NCI-H446 treated with DMSO at 0.1 percent for 48 hours (cell line): Measurements from ENCODE around the gene MFAP5.

ENCODE experiments used
- DNase-seq: peaks from one replicate; lab custom pipeline; 2025; lab: John Stamatoyannopoulos, UW

MFAP5 gene, protein sequence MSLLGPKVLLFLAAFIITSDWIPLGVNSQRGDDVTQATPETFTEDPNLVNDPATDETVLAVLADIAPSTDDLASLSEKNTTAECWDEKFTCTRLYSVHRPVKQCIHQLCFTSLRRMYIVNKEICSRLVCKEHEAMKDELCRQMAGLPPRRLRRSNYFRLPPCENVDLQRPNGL

DNA sequence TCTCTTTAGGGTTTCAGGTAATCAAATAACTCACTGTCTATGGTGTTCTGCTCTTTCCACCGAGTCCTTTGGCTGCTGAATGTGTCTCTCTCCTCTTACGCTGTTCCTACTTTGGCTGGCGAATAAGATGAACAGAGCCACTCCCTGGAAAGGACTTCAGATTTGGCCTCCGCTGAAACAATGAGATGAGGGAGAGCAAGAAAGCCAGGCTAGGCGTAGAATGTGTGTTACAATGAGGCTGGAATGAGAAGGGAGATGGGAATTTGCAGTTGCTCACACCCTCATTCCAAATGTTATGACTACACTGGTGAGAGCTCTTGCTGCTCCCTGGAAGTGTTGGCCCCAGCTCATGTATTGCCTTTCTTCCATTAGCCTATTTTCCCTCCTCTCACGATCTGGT lies at the start of gene MFAP5:
MFAP5 (minus strand) TSS at position 234 of the 400 bp plus-strand sequence. CDS start 722 bp downstream, outside the sequence.
- no peak for DNase-seq

DNA sequence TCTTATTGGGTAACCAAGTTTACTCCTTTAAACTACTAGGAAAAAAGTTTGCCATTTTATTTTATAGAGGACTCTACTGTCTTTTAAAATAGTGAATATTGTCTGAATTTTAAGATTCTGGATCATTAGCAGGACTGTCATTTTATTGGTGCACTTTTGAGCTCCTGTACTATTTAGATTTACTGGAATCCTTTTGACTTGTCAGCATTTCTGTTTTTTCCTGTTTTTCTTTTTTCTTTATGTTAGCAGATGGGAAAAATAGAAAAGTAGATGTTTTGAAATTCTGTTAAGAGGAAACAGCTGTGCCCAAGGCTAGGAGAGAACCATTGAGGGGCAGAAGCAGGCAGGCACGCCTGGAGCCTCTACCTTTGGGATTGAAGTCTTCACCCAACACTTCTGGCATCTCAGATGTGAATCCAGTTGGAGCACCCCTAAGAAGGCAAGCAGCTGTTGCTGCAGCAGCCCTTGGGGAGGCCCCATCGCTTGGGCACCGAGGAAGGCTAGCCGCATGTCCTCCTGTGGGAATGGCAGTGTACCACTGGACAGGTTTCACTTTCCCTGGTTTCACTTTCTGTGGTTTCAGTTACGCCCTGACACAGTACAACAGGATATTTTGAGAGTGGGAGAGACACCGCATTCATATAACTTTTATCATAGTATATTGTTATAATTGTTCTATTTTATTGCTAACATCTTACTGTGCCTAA lies 46.7 kb upstream of the MFAP5 start:
- no peak for DNase-seq

DNA sequence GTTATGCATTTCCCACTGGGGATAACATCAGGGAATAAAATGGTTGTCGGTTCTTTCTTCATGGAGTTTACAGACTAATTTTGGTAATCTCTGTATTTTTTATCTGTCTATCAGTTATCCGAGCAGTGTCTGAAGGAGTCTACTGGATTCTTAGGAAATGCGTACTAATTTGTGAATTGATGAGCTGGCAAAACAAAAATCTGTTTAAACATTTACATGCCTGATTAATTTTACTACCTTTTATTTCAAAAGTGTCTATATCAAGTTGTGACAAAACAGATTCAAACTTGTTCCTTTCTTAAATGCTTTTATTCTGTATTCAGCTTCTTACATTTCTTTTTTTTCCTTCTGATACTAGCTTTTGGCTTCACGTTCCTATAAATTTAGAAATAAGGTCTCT lies 39.5 kb upstream of the MFAP5 start:
- no peak for DNase-seq

DNA sequence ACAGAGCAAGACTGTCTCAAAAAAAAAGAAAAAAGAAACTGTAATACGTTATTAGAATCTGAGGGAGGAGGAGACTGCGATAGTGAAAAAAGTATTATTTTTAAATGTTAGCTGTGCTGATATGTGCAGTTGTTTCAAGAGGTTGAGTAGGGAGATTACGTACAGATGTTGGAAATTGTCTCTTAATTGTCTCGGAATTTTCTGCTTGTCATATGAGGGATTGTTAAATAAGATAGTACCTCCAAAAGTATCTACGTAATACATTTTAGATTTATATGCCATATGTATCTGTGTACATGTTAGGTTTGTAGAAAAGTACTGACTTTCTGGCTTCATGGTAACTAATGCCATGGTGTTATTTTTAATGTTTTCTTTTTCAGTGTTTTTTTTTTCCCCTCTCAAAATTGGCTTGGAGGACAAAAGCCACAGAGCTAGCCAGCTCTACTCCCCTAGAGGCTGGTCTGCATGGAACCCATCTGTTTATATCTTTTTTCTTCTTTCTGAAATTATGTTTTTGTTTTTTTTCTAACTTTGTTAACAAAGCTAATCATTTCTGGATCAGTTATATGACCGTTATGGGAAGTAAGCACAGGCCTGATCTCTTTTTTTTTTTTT lies 38.5 kb upstream of the MFAP5 start:
- DNase-seq, result no peak

DNA sequence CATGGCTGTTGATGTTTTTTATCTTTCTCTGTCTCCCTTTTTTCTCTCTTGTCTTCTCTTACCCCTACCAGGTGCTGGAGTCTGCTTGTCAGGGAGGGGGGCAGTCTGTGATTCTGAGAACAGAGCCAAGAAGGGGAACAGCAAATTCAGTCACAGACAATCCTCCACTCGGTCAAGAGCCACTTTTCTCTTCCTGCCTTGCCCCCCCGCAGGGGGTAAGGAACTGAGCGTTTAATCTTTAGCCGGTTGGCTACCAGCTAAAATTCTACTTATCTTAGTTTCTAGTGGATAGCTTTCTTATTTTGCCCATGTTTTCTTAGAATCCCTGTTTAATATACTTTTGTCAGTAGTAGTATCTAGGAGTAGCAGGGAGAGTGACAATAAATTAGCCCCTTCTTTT lies 37.1 kb upstream of the MFAP5 start:
- no peak for DNase-seq

DNA sequence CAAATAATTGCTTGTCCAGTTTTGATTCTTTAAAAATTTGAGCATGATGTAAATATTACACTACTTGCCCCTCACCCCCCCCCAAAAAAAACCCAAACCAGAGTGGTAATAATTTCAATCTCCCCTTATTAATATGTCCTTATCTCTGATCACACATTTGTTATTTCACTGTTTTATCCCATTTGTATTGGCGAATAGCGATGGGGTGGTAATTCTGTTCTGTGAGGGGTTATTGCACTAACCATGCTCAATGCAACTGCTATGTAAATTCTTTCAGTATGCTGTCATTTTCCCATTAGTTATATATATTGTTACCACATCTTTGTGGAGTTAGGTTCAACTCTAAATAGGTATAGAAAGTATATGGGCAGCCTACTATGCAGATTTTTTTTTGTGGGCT lies 36.3 kb upstream of the MFAP5 start:
- DNase-seq, result no peak

DNA sequence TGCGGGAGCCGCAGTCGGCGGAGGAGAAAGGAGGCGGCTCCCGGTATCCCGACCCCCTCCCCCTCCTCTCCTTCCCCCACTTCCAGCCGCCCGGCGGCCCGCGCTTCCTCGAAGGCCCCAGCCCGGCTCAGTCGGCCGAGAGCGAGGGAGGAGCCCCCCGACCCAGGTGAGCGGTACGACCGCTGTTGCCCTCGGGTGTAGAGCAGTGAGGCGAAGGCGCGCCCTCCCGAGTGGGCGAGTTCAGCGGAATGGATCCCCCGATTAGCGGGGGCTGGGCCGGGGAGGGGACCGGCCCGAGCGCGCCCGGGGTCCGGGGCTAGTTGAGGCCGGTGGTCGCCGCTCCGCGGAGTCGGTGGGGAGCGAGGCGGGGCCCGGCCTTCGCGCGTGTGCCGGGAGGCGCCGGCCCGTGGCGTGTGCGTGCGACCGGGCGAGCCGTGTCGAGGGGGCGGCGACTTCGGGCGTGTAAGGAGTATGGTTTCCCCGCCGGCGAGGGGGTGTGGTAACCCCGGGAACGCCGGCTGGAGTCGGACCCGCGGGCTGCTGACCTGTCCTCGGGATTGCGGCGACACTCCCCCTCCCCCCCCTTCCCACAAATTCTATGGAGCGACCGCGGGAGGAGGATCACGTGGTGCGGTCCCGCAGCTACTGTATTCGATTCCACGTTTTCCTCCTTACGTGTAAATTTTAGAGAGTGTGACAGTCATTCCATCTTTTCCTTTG lies 35.7 kb upstream of the MFAP5 start:
- DNase-seq, result no peak

DNA sequence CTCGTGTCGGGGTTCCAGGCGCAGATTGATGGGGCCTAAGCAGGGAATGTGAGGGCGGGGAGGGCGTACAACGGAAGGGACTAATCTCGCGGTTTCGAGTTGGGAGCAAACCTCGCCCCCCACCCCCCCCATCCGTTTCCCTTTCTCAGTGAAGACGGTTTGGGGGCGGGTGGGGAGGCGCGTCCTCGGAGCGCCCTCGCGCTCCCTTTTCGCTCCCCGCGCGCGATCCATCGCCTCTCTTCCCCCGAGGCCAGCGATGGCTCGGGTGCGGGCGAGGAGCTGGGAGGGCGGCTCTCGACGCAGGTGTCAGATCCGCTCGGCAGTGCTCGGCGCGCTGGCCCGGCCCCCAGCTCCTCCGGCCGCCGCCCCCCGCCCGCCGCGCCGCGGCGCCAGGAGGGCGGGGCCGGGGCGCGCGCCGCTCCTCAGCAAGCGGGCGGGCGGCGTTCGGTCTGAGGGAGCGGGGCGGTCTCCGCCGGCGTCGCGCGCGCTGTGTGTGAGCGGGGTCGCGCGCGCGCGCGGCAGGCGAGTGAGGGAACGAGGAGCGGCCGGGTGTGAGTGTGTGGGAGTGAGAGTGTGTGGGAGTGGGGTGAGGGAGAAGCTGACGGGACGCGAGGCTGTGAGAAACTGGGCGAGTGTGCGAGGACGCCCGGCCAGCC lies 35.0 kb upstream of the MFAP5 start, which contains the start of gene RIMKLB:
RIMKLB (plus strand) TSS at position 516 of the 656 bp plus-strand sequence. CDS start 15,876 bp downstream, outside the sequence.
- DNase-seq, result peak; percentile 62

DNA sequence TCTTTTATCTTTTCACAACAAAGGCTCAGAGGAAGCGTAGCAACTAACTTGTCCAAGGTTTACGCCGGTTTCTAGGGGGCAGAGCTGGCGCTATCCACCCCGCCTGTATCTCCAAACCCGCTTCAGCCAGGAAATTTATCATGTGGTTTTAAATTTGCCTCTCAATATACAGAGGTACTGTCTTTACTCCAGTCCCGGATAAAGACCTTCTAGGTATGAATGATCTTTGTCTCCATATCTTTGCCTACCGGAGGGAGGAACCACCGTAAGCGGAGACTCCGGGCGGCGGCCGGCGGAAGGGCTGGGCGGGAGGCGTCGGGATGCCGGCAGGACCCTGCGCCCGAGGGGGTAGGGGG lies 34.5 kb upstream of the MFAP5 start:
- no peak for DNase-seq

DNA sequence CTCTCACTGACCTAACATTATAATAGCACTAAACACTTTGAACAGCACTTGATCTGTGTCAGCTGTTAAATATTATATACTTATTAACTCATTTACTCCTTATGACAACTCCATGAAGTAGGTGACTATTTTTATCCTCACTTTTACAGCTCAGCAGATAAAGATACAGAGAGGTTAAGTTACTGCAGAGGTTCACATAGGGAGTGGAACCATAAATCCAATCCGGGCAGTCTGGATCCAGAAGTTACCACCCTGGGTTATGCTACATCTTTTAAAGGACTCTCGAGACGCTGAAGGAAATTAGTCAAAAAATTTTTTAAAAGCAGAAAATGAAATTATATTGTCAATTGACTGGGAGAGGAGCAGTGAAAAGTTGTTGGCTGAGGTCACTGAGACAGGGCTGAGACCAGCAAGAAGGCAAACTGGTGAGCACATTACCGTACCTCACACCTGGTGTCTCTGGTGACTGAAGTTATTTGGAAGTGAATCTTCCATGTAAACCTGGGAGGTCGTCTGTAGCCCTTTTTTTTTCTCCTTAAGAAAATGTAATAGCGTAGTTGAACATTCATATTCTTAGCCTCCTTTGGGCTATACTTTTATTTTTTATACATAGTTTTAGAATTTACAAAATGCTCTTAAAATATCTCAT lies 33.9 kb upstream of the MFAP5 start:
- DNase-seq, result no peak

DNA sequence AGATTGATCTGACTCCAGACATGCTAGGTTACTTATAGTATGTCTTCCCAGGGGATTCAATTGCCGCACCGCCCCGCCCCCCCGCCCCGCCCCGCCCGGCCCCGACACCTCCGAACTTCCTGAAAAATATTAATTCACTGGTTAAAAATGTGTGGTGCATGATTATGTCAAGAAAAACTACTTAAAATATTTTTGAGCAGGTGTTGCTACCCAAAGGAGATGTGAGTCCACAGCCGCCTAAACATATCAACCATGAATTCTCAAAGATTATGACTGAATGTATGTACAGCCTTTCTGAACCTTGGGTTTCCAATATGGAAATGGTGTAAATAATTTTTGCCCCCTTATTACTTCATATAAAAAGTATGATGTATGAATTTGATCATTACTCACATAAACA lies 32.5 kb upstream of the MFAP5 start:
- DNase-seq, result no peak

DNA sequence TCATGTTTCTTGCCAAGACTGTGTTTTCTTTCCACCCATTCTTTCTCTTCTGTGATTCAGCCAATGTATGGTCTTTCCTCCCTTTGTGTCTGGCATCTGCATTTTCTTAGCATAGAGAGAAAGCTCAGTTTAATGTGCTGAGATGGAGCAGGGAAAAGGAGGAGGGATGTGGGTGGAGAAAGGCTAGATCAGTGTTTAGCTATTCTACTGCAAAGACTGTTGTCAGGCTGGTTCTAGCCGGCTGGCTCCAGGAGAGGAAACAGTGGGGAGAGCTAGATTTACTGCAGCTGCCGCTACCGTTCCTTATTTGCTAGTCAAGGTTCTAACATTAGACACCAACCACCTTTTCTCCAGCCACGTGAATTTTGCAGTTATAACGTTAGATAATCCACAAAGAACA lies 29.9 kb upstream of the MFAP5 start:
- DNase-seq, result no peak

DNA sequence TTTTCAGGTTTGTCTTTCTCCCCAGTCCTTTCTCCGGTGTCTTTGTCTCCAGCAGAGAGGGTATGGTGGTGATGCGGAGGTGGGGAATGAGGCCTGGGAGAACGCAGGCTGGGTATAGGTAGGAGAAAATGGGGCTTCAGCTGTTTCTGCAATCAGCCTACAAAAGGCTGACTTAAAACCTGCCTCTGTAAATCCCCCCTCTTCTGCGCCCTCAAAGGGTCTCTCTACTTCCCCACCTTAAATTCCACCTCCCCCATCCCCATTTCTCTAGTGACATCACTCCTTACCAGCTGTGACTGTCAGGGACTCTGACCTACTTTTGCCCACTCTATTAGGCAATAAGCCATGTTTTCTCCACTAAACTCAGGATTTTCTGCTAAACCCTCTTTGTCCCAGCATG lies 27.1 kb upstream of the MFAP5 start:
- DNase-seq, result no peak

DNA sequence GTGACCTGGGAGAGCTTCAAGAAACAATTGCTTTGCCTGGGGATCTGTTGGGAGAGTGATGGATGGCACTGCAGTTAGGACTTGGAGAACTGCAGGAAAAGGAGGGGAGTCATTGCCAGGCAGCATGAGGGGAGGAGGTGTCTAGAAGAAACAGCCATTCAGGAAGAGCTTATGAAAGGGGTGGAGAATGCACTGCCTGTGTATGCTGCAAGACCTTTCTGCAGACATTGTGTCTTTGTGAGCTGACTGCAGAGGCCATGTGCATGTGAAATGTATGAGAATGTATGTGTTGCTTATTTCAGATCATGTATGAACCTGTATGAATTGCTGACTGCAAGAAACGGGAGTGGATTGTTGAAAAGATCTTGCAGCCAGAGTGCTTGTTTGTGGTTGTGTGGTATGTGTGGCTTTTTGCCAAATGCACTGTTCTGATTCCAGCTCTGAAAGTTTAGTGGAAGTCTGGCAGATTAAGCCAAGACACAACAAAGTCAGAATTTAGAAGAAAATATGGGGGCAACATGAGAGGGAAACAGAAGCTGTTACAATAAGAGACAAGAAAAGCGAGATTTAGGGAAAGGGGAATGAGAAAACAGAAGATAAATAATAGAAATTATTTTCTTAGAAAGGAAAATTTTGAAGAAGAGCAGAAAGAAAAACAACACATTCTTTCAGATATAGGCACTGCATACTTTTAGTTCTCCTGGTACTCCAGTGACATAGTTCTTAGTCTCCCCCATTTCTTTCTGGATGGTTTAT lies 25.4 kb upstream of the MFAP5 start:
- DNase-seq, result peak; percentile 77

DNA sequence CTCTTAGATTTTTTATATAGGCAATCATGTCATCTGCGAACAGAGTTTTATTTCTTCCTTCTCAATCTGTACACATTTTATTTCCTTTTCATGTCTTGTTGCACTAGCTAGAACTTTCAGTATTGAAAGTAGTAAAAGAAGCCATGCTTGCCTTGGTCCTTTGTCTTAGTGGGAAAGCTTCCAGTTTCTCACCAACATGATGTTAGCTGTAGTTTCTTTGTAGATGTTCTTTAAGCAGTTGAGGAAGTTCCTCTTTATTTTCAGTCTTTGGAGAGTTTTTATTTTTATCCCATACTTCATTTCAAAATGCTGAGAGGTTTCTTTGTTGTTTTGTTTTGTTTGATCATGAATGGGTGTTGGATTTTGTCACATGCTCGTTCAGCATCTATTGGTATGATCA lies 22.4 kb upstream of the MFAP5 start:
- DNase-seq, result no peak

DNA sequence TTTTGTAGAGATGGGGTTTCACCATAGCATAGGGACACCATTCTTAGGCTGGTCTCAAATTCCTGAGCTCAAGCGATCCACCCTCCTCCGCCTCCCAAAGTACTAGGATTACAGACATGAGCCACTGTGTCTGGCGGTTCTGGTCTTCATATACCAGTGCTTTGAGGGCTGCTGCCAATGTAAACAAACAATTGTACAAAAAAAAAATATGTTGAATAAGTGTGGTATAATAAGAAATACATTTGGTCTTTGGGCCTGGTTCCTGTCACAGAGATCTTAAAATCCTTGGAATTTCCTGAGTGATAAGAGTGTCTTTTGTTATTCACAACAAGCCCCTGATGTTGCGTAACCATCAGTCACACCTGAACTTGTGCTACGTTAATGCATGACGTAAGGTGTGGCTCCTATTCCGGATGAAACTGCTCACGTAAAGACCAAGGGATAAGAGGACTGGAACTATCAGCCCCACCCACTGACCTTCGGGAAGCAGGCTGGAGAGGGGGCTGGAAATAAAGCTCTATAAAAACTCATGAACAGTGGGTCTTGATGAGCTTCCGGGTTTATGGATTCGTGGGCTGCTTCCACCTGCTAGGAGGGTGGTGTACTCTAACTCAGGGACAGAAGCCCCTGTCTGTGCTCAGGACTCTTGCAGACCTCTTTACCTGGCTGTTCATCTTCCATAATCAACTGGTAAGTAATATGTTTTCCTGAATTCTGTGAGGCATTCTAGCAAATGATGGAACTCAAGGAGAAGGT lies 18.7 kb upstream of the MFAP5 start:
- no peak for DNase-seq

DNA sequence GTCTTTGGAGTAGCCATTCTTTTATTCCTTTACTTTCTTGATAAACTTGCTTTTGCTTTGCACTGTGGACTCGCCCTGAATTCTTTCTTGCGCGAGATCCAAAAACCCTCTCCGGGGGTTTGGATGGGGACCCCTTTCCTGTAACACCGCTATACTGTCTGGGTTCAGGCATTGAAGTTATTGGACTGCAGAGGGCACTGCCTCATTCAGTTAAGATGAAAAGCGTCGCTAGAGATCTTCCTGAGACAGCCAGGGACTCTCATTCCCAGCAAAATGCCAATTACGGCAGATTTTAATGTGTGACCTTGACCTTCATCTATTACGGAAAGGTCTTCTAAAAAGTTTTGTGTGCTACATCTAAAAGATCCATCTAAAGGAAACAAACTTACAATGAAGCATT lies 17.9 kb upstream of the MFAP5 start:
- DNase-seq, result no peak

DNA sequence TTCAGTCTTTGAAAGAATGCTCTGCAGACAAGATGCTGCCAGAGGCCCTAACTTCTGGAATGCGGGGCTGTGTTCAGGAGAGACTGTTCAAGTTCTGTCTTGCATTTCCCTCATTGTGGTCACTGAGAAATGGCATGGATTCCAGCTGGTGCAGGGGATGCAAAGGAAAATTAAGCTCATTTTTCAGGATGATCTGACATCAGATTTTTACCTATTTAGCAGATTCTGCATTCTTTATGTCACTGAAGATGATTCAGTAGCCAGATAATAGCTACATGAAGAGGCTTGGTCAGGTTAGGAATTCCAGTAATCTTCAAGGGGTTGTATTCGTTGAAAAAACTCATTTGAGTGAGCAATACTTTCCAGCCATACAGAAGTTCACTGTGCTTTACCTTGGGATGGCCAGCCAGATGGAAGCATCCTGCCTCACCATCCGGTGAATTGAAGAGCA lies 16.1 kb upstream of the MFAP5 start:
- DNase-seq, result no peak

DNA sequence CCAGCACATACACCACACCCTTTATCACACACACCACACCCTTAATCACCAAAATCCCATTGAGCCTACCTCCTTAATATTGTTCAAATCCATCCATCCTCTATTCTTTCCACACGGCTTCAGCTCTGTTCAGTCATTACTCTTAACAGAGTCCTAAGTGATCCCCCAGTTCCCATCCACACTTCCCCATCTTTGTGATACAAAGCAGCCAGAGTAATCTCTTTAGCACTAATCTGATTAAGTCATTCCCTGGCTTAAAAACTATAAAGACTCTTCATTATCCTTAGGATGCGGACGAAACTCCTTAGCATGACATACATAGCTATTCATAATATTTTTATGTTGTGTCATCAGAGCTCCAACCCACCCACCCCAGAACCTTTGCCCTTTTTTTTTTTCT lies 14.7 kb upstream of the MFAP5 start:
- no peak for DNase-seq

DNA sequence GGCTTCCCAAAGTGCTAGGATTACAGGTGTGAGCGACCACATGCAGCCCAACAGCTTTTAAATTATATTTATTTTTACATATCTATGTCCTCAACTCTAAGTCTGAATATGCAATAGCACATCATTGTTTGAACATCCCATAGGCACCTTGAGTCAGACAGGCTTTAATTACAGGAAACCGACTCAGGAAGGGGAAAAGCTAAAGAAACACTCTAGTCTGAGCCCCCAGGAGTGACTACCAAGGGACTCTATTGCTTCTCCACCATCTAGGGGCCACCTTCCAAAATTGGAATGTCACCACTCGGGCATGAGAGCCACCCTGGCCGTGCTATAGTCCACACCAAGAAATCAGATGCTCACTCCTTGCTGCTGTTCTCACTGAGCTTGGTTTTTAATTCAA lies 14.0 kb upstream of the MFAP5 start:
- no peak for DNase-seq
